Stomach (tissue), 9 donors: Measurements from ENCODE around the gene CCDC149. TPM values are rescaled to one million over a fixed set of nuclear protein-coding genes. Genes with fewer than 3 reads are reported as not detected.

Experiments used
- DNase-seq, 2 donors: peaks; one replicate each; pipeline versions ENCODE4 v3.0.0 to v3.0.0-alpha.2; 2013 to 2019
- H3K27ac ChIP-seq, 5 donors: fragments of 200-600 bp in 4 of 5; sonication (generic) in 4 of 5; one replicate each; pipeline ENCODE4 v1.5.1; 2013 to 2019; ENCODE audit warnings: mild to moderate bottlenecking in 1 of 5, moderate library complexity in 1 of 5
- H3K27me3 ChIP-seq, 3 donors: fragments of 200-600 bp; sonication (generic); one replicate each; pipeline ENCODE4 v1.5.1; 2017 to 2019; ENCODE audit warnings: mixed run types in 1 of 3
- H3K36me3 ChIP-seq, 4 donors: fragments of 200-600 bp; sonication (generic); 1 replicate in 3 of 4; 2 replicates in 1 of 4; pipeline ENCODE4 v1.5.1; 2016 to 2019
- H3K4me1 ChIP-seq, 4 donors: fragments of 200-600 bp; sonication (generic); one replicate each; pipeline ENCODE4 v1.5.1; 2016 to 2019
- H3K4me3 ChIP-seq, 4 donors: fragments of 200-600 bp; sonication (generic) in 3 of 4; one replicate each; pipeline ENCODE4 v1.5.1; 2016 to 2019; ENCODE audit warnings: mild to moderate bottlenecking in 1 of 4
- H3K9me3 ChIP-seq, 4 donors: fragments of 200-600 bp; sonication (generic); one replicate each; pipeline ENCODE4 v1.5.1; 2016 to 2019
- EP300 ChIP-seq: sonication (generic); formaldehyde crosslinking; IDR thresholded peaks from one replicate; pipeline ENCODE4 v1.6.1; 2017; ENCODE audit warnings: antibody characterized with exemption
- POLR2A ChIP-seq, 4 donors: fragments of 450-650 bp; IDR thresholded peaks; one replicate each; pipeline ENCODE4 v1.6.1; 2016; ENCODE audit warnings: antibody characterized with exemption in 4 of 4, control low read depth in 2 of 4, mild to moderate bottlenecking in 1 of 4, moderate library complexity in 1 of 4
- POLR2AphosphoS5 ChIP-seq, 3 donors: sonication (generic); formaldehyde crosslinking; IDR thresholded peaks; one replicate each; pipeline ENCODE4 v1.6.1; 2016; ENCODE audit warnings: antibody characterized with exemption in 3 of 3
- WGBS, 5 donors: extraction: QIAGEN DNeasy Blood & Tissue Kit in 3 of 5; methylation state at CpG; one replicate each; pipeline versions ENCODE4 v1.1.5 to v1.1.7; 2013 to 2018; 5-methylcytosine and 5-hydroxymethylcytosine counted together
- intact Hi-C: fragments of 100-400 bp; cut with DNase I; formaldehyde crosslinking; loops from one replicate; pipeline ENCODE4 v1.15.1; 2023; ENCODE audit warnings: low total_unique reads
- polyA plus RNA-seq, 3 donors: library from polyadenylated mRNA; stranded (reverse); fragments of 200-250 nt; gene quantifications; one replicate each; pipeline ENCODE4 v1.2.3, GENCODE V29; 2013
- total RNA-seq, 5 donors: library from RNA; depleted of rRNA; stranded (reverse); fragments of >200 nt; gene quantifications; one replicate each; pipeline versions ENCODE4 v1.1.0 to v1.2.3, GENCODE V29; 2014 to 2016
- TF ChIP-seq, protein P1 (sequence below), 7 experiments: fragments of 450-650 bp in 4 of 7; fragments of 200-600 bp in 3 of 7; sonication (generic) in 3 of 7; IDR thresholded peaks; one replicate each; pipeline ENCODE4 v1.5.1; 2016 to 2019; ENCODE audit warnings: antibody characterized with exemption in 7 of 7, control low read depth in 2 of 7, mild to moderate bottlenecking in 1 of 7
- donor health status: healthy with polysubstance abuse.
- donor health status: Bipolar disorder and iron deficiency.
- donor health status: healthy.

Gene CCDC149
- total and polyA plus RNA-seq, 8 donors, result 7.0 to 70.6 (median 16.9) TPM

- Histone ChIP-seq H3K36me3 (no peaks in the 10 kb centered on the region), H3K4me3 (no peak overlapping the region), H3K4me1 (no peaks in the 10 kb centered on the region), H3K27me3 (no peaks in the 10 kb centered on the region), H3K9me3 (peaks cover 0 to 11% (median 7%) of the 10 kb centered on the region in 4 donors), H3K27ac (no peak overlapping the region)
- 82 to 91% (median 84%) methylated on average over 6 of the region's 6 CpGs for WGBS, 5 donors
- TF ChIP-seq POLR2A (IDR thresholded peaks at IDR 0.05) (no peak), POLR2AphosphoS5 (IDR thresholded peaks at IDR 0.05) (no peak), EP300 (no peak)
- TF ChIP-seq, protein P1, sequence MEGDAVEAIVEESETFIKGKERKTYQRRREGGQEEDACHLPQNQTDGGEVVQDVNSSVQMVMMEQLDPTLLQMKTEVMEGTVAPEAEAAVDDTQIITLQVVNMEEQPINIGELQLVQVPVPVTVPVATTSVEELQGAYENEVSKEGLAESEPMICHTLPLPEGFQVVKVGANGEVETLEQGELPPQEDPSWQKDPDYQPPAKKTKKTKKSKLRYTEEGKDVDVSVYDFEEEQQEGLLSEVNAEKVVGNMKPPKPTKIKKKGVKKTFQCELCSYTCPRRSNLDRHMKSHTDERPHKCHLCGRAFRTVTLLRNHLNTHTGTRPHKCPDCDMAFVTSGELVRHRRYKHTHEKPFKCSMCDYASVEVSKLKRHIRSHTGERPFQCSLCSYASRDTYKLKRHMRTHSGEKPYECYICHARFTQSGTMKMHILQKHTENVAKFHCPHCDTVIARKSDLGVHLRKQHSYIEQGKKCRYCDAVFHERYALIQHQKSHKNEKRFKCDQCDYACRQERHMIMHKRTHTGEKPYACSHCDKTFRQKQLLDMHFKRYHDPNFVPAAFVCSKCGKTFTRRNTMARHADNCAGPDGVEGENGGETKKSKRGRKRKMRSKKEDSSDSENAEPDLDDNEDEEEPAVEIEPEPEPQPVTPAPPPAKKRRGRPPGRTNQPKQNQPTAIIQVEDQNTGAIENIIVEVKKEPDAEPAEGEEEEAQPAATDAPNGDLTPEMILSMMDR (IDR thresholded peaks at IDR 0.05), result no peak
- DNase-seq, result no peak
- intact Hi-C loops, result no loop called here
Observed at GRCh38 chr4:24921491-24921890, 8.6 kb upstream of the CCDC149 start.

DNA sequence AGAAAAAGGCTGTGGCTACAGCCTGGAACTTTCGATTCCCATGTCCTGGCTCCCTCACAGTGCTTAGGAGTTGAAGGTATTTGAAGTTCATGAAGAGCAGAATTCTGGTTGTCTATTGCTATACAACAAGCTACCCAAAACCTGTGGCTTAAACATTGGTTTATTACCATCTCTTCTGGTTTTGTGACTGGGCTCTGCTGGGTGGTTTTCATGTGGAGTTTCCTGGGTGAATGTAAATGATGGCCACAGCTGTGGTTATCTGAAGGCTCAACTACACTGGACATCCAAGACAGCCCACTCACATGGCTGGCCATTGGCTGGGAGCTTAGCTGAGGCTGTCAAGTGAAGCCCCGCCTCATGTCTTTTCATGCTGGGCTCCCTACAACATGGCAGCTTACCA, 7.2 kb upstream of the CCDC149 start:
- H3K27me3 ChIP-seq, result no peaks in the 10 kb centered on the region
- no peak for TF ChIP-seq POLR2AphosphoS5 (IDR thresholded peaks at IDR 0.05)
- TF ChIP-seq, protein P1 (IDR thresholded peaks at IDR 0.05), result no peak
- no peak for TF ChIP-seq POLR2A (IDR thresholded peaks at IDR 0.05)
- TF ChIP-seq EP300, result no peak
- no peak overlapping the region for H3K27ac ChIP-seq
- 92 to 94% (median 93%) methylated on average over 2 of the region's 2 CpGs for WGBS, 5 donors
- intact Hi-C loops, result no loop called here
- no peak for DNase-seq
- no peak overlapping the region for H3K4me3 ChIP-seq
- no peaks in the 10 kb centered on the region for H3K36me3 ChIP-seq
- peaks cover 0 to 11% (median 7%) of the 10 kb centered on the region in 4 donors for H3K9me3 ChIP-seq
- H3K4me1 ChIP-seq, result no peaks in the 10 kb centered on the region

GRCh38 chr4:24917076-24917856, 4.4 kb upstream of the CCDC149 start:
- Histone ChIP-seq H3K4me3 (no peak overlapping the region), H3K4me1 (peaks cover 0 to 7% (median 3%) of the 10 kb centered on the region in 4 donors), H3K27me3 (no peaks in the 10 kb centered on the region), H3K27ac (no peak overlapping the region), H3K36me3 (no peaks in the 10 kb centered on the region), H3K9me3 (peaks cover 0 to 11% (median 7%) of the 10 kb centered on the region in 4 donors)
- no peak for TF ChIP-seq POLR2A (IDR thresholded peaks at IDR 0.05)
- TF ChIP-seq EP300, result no peak
- no peak for TF ChIP-seq POLR2AphosphoS5 (IDR thresholded peaks at IDR 0.05)
- TF ChIP-seq, protein P1 (IDR thresholded peaks at IDR 0.05), result no peak
- no peak for DNase-seq
- intact Hi-C loops, result no loop called here
- 72 to 78% (median 77%) methylated on average over 17 to 20 of the region's 20 CpGs for WGBS, 5 donors

DNA sequence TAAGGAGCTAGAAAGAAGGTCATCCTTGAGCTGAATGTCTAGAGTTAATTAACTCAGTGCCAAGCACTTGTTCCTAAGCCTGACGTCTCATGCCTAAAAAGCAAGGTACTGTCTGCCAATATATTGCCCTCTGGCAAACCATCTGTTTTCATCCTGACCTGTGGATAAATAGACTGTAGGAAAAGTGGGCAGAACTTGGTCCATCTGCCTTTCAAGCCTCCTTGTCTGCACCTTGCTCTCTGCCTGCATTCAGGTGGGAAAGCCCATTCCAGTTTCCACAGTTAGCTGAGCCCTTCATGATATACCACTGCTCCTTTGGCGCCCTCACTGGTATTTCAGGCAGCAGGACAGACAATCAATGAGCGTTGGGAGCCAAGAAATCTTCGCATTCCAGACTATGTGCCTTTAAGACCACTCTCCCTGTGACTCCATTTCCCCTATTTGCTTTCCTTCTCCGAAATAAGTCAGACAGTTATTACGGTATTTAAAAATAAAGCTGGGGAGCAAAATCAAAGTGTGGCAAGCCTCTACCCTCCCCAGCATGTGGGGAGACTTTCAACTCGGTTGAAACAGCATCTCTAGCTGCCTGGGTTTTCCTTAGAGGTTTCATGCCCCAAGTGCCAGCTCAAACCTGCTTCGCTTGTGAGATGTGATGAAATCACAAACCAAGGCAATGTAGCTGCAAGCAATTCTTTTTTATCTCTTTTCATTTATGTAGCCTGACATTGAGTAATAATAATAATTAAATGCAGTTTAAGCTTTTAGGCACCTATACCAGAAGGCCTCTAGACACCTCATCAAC, 2.5 kb upstream of the CCDC149 start:
- intact Hi-C loops, result no loop called here
- Histone ChIP-seq H3K4me1 (peaks cover 5 to 21% (median 12%) of the 10 kb centered on the region in 4 donors), H3K9me3 (peaks cover 0 to 9% (median 6%) of the 10 kb centered on the region in 4 donors), H3K4me3 (no peak overlapping the region), H3K27me3 (no peaks in the 10 kb centered on the region), H3K27ac (no peak overlapping the region), H3K36me3 (peaks cover 0 to 5% (median 4%) of the 10 kb centered on the region in 4 donors)
- 62 to 71% (median 68%) methylated on average over 8 of the region's 8 CpGs for WGBS, 5 donors
- peak in 1 of 2 donors; percentile 59 for DNase-seq
- TF ChIP-seq, protein P1 (IDR thresholded peaks at IDR 0.05), result no peak
- TF ChIP-seq POLR2A (IDR thresholded peaks at IDR 0.05) (no peak), POLR2AphosphoS5 (IDR thresholded peaks at IDR 0.05) (no peak), EP300 (no peak)
